ENCODE measurements around the gene NAA35. TPM values are rescaled to one million over a fixed set of nuclear protein-coding genes. Genes with fewer than 3 reads are reported as not detected.

The NAA35 gene
- total RNA-seq, 3 donors from 2014 or later: 14.2 to 30.4 (median 21.0) TPM

DNA sequence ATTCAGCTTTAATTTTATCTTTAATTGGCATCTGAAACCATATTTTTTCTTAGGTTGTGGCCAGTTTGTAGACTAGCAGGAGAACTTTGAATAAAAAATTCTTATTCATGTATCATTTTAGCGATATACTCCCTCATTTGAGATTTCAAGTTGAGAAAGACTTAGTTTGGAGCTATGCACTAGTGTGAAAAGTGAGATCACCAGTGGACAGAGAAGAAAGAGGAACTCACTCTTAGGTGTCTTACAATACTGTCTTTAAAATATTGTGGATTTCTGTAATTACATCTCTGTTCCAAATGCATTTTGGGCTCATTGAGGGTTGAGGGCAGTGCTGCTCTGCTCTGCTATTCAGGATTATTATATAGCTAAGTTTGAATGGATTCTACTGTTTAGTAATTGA is 54.7 kb downstream of the NAA35 start:
- Histone ChIP-seq H3K9me3 (no peaks in the 10 kb centered on the region), H3K4me3 (no peak overlapping the region), H3K36me3 (no peaks in the 10 kb centered on the region), H3K4me1 (no peaks in the 10 kb centered on the region), H3K27ac (no peak overlapping the region), H3K27me3 (no peaks in the 10 kb centered on the region)
- no peak for DNase-seq (ENCODE audit: low spot score in 2 of 2)
- intact Hi-C loops (cut with DNase I; ENCODE audit: low total_unique reads): no loop called here
- TF ChIP-seq POLR2A (IDR thresholded peaks at IDR 0.05): no peak
- TF ChIP-seq, protein P1, sequence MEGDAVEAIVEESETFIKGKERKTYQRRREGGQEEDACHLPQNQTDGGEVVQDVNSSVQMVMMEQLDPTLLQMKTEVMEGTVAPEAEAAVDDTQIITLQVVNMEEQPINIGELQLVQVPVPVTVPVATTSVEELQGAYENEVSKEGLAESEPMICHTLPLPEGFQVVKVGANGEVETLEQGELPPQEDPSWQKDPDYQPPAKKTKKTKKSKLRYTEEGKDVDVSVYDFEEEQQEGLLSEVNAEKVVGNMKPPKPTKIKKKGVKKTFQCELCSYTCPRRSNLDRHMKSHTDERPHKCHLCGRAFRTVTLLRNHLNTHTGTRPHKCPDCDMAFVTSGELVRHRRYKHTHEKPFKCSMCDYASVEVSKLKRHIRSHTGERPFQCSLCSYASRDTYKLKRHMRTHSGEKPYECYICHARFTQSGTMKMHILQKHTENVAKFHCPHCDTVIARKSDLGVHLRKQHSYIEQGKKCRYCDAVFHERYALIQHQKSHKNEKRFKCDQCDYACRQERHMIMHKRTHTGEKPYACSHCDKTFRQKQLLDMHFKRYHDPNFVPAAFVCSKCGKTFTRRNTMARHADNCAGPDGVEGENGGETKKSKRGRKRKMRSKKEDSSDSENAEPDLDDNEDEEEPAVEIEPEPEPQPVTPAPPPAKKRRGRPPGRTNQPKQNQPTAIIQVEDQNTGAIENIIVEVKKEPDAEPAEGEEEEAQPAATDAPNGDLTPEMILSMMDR (IDR thresholded peaks at IDR 0.05): no peak
- no peak for TF ChIP-seq POLR2AphosphoS5 (IDR thresholded peaks at IDR 0.05)

DNA sequence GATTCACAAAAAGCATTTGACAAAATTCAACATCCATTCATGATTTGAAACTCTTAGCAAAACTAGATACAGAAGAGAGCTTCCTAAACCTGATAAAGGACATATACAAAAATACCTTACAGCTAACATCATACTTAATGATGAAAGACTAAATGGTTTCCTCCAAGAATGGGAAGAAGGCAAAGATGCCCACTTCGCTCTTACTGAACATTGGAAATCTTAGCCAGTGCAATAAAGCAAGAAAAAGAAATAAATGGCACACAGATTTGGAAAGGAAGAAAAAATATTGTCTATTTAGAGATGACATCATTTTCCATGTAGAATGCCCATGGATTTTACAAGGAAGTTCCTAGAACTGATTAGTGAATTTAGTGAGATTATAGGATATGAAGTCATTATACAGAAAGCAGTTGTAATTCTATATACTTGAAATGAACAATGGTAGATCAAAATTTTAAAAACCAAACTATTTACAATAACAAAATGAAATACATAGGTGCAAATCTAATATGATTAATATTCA is 64.4 kb downstream of the NAA35 start:
- intact Hi-C loops (cut with DNase I; ENCODE audit: low total_unique reads): no loop called here
- peaks cover 3% of the 10 kb centered on the region for H3K36me3 ChIP-seq

DNA sequence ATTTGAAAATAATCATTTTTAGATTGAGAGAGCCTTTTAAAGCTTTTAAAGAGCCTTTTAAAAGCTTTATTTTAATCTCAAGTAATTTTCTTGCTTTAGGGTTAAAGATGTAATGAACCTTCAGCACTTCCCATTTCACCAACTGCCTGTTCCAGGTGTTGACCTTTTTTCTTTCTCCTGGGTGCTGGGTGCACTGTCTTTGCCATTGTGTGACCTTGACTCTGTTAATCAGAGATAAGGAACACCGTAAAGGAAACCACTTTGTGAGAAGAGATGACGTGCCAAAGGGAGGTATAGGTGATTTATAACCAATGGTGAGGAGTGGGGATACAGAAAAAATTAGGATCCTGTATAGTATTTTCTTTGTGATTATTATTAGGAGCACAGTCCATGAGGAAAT is 68.2 kb downstream of the NAA35 start:
- Histone ChIP-seq H3K27me3 (no peaks in the 10 kb centered on the region), H3K27ac (no peak overlapping the region), H3K36me3 (peaks cover 3% of the 10 kb centered on the region), H3K4me3 (no peak overlapping the region), H3K9me3 (peaks cover 0 to 10% of the 10 kb centered on the region in 2 donors), H3K4me1 (no peaks in the 10 kb centered on the region)
- TF ChIP-seq POLR2AphosphoS5 (IDR thresholded peaks at IDR 0.05) (no peak), POLR2A (IDR thresholded peaks at IDR 0.05) (no peak)
- TF ChIP-seq, protein P1 (IDR thresholded peaks at IDR 0.05): no peak
- DNase-seq (ENCODE audit: low spot score in 2 of 2): no peak
- intact Hi-C loops (cut with DNase I; ENCODE audit: low total_unique reads): no loop called here

More for the DNA sequence above, 64.4 kb downstream of the NAA35 start:
- H3K27me3 ChIP-seq: no peaks in the 10 kb centered on the region
- no peak overlapping the region for H3K27ac ChIP-seq
- H3K4me3 ChIP-seq: no peak overlapping the region
- H3K9me3 ChIP-seq: peaks cover 0 to 10% of the 10 kb centered on the region in 2 donors
- DNase-seq (ENCODE audit: low spot score in 2 of 2): no peak
- H3K4me1 ChIP-seq: no peaks in the 10 kb centered on the region
- TF ChIP-seq POLR2AphosphoS5 (IDR thresholded peaks at IDR 0.05) (no peak), POLR2A (IDR thresholded peaks at IDR 0.05) (no peak)
- TF ChIP-seq, protein P1 (IDR thresholded peaks at IDR 0.05): no peak

DNA sequence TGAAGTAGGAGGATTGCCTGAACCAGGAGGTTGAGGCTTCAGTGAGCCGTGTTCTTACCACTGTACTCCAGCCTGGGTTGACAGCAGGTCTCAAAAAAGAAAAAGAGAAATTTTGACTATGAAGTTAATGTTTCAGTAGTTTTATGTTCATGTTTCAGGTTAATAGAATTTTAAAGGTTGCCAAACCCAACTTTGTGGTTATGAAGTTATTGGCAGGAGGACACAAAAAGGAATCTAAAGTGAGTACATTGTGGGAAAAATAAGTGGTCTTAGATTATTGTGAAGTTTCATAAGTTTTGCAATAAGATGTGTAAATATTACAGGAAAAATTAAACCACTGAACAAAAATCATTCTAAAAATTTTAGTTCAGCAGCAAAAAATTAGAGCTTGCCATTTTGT is 79.8 kb downstream of the NAA35 start:
- Histone ChIP-seq H3K27me3 (no peaks in the 10 kb centered on the region), H3K4me3 (no peak overlapping the region), H3K27ac (peak overlapping the region in 1 of 2 donors; percentile 62), H3K9me3 (no peaks in the 10 kb centered on the region), H3K4me1 (no peaks in the 10 kb centered on the region), H3K36me3 (no peaks in the 10 kb centered on the region)
- no peak for TF ChIP-seq POLR2AphosphoS5 (IDR thresholded peaks at IDR 0.05)
- DNase-seq (ENCODE audit: low spot score in 2 of 2): no peak
- intact Hi-C loops (cut with DNase I; ENCODE audit: low total_unique reads): no loop called here

DNA sequence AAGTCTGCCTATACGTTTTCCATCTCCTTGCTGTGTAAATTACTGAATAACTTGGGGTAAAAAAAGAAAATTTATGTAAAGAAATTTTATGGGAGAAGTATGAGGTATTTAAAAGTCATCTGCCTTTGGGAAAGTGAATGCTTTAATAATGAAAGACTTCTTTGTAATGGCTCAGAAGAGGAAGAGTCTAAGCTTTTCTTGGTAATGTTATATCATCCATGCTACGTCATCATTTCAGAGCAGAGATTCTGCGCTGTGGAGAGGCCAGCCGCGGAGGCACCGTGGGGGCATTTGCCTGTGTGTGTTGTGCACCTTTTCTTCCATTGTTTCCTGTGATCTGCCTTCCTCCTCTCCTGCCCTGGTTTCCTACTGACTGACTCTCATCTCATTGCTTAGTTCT is 80.2 kb downstream of the NAA35 start:
- intact Hi-C loops (cut with DNase I; ENCODE audit: low total_unique reads): no loop called here
- TF ChIP-seq, protein P1 (IDR thresholded peaks at IDR 0.05): no peak
- peak in 1 of 3 donors; percentile 36 for TF ChIP-seq POLR2AphosphoS5 (IDR thresholded peaks at IDR 0.05)
- H3K9me3 ChIP-seq: no peaks in the 10 kb centered on the region
- H3K27ac ChIP-seq: peak overlapping the region; percentile 33 to 62
- H3K36me3 ChIP-seq: no peaks in the 10 kb centered on the region
- no peak overlapping the region for H3K4me3 ChIP-seq
- no peak for DNase-seq (ENCODE audit: low spot score in 2 of 2)
- no peaks in the 10 kb centered on the region for H3K27me3 ChIP-seq
- H3K4me1 ChIP-seq: no peaks in the 10 kb centered on the region

All from breast epithelium (tissue), 4 donors.